HG02870 (cell line): ENCODE results near the gene ASCC3.
"Not testable (repeated sequence)": the region's sequence is repeated elsewhere in the genome, so short reads cannot be mapped to it uniquely, and the experiment has no call there.

Experiments
- ATAC-seq: cut with Tn5 transposase; IDR thresholded peaks from one replicate; pipeline ENCODE4 v1.9.1; 2021; ENCODE audit warnings: mild to moderate bottlenecking, moderate library complexity; ENCODE audit not compliant: unreplicated experiment

ASCC3 gene

DNA sequence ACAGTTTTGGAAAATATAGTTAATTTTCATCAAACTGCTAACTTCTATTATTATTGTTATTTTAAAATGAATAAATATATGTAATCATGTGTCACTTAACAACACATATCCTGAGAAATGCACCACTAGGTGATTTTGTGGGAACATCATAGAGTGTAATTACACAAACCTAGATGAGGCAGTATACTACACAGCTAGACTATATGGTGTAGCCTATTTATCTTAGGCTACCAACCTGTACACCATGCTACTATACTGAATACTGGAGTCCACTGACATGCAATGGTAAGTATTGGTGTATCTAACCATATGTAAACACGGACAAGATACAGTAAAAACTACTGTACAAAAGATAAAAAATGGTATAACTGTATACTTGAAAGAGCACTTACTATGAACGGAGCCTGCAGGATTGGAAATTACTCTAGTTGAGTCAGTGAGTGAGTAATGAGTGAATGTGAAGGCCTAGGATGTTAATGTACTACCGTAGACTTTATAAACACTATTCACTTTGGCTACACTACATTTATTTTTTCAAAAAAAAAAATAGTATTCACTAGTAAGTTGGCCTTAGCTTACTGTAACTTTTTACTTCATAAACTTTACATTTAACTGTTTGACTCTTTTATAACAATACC lies 72.4 kb downstream of the ASCC3 start:
- ATAC-seq: no peak

DNA sequence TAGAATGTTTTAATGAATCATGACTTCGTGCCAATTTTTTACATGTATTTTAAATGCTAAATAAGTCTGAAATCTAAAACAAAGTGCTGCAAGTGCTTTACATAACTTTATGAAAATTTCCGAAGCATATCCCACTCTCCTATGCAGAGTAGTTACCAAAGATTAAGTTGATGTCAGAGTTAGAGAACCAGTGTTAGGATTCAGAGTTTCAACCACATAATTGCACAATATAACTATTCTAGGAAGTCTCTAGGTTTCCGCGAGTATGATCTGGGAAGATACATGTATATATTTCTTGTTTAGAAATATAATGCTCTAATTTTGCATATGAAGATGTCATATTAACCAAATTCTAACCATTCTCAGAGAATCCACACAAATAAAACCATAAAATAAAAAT lies 74.8 kb downstream of the ASCC3 start:
- no peak for ATAC-seq

- no peak for ATAC-seq
Measured at GRCh38 chr6:100803264-100804045, 77.7 kb downstream of the ASCC3 start.

- no peak for ATAC-seq
Measured at GRCh38 chr6:100801036-100801435, 80.1 kb downstream of the ASCC3 start.

GRCh38 chr6:100796049-100796823 lies 84.9 kb downstream of the ASCC3 start:
- peak; percentile 91 for ATAC-seq

DNA sequence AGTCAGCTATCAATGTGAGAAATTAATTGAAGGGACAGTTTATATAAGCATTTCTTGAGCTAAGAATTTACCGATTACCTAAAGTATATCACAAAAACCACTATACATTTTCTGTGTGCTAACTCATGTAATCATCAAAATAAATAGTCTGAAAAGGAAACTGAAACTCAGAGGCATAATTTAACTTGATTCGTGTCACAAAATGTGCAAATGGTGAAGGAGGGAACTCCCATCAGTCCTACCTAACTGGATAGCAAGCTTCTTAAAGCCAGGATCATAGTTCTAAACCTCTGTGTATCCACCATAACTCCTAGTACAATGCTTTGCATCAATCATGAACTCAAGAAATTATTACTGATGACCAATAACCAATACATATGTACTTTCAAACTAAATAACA lies 91.0 kb downstream of the ASCC3 start:
- ATAC-seq: no peak

DNA sequence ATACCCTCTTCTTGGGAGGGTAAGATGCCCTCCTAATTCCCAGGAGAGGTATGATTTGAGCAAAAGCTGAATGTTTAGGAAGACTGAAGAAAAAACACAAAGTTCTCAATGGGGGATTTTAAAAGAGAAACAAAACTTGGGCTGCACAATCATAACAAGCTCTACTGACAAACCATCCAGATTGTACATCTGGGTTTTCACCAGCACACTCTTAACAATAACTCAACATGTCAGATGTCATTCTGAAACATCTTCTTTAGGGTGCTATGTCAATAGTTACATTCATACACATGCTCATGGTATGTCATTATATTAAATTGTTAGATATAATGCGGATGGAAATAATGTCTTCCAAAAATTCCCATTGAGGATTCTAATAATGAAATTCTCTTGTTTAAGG lies 95.1 kb downstream of the ASCC3 start:
- ATAC-seq: no peak

GRCh38 chr6:100780648-100781047 lies 100.5 kb downstream of the ASCC3 start:
- ATAC-seq: no peak

GRCh38 chr6:100775667-100776066 lies 105.5 kb downstream of the ASCC3 start:
- ATAC-seq: no peak

GRCh38 chr6:100774681-100775080 lies 106.4 kb downstream of the ASCC3 start:
- no peak for ATAC-seq

DNA sequence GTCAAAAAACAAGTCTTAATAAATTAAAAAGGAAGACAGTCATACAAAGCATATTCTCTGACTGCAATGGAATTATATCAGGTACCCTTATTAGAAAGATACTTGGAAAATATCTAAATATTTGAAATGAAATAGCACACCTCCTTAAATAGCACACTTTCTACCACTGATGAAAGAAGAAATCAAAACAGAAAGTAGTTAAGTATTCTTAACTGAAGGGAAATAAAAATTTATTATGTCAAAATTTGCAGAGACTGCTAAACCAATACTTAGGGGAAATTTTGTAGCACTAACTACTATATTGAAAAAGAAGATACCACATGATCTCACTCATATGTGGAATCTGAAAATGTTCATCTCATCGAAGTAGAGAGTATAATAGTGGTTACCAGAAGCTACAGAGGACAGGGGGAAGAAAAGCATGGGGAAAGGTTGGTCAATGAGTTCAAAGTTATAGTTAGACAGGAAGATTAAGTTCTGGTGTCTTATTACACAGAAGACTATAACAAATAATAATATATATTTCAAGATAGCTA lies 112.2 kb downstream of the ASCC3 start:
- ATAC-seq: no peak

DNA sequence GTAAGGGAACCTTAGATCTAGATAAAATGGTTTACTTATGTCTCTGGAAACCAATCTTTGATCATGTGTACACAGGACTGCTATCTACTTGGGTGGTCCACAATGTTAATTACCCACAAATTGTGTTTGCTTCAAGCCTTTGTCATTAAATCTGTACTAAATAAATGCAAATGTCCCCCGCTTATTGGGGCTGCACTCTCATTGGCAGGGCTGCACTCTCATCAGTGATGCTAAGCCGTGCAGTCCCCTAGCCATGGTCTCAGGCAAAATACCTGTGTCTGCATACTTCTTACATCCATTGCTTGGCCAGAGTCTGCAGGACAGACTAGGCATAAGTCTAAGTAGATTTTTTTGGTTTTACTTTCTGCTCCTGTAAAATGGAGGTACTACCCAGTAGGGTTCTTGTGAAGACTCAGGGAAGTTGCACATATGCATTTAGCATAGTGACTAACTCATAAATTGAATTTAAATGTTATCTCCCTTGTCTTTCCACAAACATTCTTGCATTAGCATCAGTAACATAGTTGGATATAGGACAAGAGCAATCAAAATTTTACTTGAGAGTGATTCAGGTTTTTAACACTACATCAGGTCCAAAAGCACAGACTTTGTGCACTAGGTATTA lies 117.4 kb downstream of the ASCC3 start:
- no peak for ATAC-seq

- ATAC-seq: no peak
Measured at GRCh38 chr6:100761841-100762240, 119.3 kb downstream of the ASCC3 start.

DNA sequence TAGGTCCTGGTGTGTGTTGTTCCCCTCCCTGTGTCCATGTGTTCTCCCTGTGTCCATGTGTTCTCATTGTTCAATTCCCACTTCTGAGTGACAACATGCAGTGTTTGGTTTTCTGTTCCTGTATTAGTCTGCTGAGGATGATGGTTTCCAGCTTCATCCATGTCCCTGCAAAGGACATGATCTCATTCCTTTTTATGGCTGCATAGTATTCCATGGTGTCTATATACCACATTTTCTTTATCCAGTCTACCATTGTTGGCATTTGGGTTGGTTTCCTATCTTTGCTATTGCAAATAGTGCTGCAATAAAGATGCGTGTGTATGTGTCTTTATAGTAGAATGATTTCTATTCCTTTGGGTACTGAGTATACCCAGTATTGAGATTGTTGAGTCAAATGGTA lies 122.7 kb downstream of the ASCC3 start:
- ATAC-seq: not testable (repeated sequence)

- ATAC-seq: no peak
Measured at GRCh38 chr6:100753421-100753820, 127.7 kb downstream of the ASCC3 start.

- no peak for ATAC-seq
Measured at GRCh38 chr6:100751590-100751989, 129.5 kb downstream of the ASCC3 start.

DNA sequence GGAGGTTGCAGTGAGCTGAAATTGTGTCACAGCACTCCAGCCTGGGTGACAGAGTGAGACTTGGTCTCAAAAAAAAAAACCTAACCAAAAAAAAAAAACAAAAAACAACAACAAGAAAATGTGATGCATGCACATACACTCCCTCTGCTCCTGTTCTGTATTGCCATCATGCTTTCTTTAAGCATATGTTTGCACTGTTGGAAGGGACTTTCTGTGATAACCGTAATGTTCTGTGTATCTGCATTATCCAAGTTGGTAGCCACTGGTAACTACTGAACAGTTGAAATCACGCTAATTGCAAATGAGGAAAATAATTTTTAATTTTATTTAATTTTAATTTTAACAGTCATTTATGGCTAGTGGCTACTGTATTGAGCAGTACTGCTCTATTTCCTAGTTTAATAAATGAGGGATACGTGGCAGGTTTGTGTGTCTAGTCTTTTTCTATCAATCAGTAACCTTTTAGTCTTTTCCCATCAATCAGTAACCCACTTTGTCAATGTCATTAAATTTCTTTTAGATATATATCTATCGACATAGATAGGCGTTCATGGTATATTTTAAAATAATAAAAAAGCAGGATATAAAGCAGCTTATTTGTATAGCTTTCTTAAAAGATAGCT lies 135.6 kb downstream of the ASCC3 start:
- no peak for ATAC-seq

DNA sequence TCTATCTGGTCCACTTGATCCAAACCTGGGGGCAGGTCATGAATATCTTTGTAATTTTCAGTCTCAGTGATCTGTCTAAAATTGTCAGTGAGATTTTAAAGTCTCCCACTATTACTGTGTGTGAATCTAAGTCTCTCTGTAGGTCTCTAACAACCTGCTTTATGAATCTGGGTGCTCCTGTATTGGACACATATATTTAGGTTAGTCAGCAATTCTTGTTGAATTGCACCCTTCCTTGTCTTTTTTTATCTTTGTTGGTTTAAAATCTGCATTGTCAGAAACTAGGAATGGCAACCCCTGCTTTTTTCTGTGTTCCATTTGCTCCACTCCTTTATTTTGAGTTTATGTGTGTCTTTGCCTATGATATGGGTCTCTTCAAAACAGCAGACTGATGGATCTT lies 140.7 kb downstream of the ASCC3 start:
- no peak for ATAC-seq

DNA sequence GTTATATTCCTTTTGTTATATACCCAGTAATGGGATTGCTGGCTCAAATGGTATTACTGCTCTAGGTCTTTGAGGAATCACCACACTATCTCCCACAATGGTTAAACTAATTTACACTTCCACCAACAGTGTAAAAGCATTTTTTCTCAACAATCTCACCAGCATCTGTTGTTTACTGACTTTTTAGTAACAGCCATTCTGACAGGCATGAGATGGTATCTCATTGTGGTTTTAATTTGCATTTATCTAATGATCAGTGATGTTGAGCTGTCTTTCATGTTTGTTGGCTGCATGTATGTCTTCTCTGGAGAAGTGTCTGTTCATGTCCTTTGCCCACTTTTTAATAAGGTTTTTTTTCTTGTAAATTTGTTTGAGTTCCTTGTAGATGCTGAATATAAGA lies 143.4 kb downstream of the ASCC3 start:
- ATAC-seq: not testable (repeated sequence)

DNA sequence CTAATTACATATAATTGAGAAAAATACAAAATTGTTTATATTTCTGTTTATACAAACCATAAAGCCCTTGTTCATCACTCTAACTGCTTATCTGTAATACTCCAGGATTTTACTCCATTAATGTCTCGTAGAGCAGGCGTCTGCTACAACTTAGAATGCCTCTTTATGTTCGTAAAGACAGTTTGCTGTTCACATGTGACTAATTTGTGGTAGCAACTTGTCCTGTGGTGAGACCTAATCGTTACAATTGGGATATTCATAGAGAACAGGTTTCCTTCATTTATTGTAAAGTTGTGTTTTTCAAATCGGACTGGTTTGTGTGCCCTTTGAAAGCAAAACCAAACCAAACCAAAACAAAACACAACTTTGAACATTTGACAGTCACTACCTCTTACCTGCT lies 149.7 kb downstream of the ASCC3 start:
- ATAC-seq: no peak
